Activated CD4-positive, alpha-beta T cell treated with anti-CD3 and anti-CD28 coated beads, Interleukin-2, amount 50 U/mL, for 4 hours (primary cell): ENCODE results near the gene ELP4.

Experiments used
- DNase-seq, 2 experiments: peaks; one replicate each; pipeline ENCODE4 v3.0.0-alpha.2; 2020

The ELP4 gene

DNA sequence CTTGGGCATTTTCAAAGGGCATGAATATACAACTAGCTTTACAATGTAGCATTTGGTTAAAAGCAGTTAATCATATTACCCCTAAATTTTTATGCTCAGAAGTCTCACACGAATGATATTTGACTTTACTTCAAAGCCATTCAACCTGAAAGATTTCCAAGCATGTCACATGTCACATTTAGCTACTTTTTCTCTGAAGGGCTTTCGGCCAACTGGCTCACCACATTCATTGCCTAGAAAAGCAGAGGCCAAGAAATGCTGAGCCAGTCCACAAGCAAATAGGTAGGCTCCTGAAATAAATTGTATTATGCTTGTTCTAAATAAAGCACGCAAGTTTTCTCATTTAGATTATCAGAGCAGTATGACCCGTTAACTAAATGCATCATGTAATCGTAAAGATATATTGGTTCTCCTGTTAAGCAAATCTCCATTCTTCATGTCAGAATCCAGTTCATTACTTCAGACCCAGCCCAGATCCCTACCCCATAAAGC lies 271.0 kb downstream of the ELP4 start:
- no peak for DNase-seq

DNA sequence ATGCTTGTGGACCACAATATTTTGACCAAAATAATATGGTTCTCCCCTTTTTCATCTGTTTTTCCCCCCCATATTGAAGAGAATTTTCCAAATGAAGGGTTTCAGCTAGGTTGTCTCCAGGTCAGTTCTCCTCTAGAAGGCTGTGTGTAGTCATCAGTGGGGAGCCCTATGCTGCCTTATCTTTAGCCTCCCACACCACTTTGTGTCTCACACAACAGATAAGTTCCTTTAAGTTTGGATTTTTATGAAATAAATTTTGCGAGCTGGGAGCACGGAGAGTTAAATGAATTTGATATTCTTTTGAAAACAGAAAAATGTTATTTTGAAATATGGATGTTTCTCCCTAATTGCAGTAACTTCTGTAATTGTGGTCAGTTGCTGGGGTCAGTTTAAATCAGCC lies 272.7 kb downstream of the ELP4 start:
- DNase-seq = no peak

DNA sequence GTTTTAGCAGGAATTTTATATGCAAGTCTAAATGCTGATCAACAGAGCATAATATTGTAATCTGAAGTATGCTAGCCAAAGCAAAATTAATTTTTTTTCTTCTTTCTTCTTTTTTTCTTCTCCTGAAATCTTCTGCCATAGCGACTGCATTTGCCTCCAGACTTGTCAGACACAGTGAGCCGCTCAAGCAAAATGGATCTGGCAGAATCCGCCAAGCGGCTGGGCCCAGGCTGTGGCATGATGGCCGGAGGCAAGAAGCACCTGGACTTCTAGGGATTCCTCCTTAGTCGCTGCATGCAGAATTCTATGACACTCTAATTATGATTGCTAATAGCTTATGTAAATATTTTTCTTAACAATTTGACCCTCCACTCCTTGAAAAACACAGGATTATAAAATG lies 273.7 kb downstream of the ELP4 start:
- no peak for DNase-seq

DNA sequence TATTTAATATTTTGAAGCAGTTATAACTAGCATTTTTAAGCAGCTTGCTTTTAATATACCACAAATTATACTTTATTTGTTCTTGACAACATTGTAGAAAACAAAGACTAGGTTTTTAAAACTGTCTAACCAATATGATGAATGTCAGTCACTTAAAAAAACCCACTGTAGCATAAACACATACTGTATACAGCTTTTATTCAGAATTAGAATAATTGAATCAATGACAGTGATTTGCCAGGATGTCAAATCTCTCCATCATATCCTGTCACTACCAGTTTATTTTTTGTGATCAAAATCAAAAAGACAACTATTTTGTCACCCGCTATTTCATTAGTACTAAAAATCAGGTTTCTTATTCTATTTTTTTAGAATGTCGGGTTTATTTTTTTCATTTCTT lies 275.0 kb downstream of the ELP4 start:
- no peak for DNase-seq

DNA sequence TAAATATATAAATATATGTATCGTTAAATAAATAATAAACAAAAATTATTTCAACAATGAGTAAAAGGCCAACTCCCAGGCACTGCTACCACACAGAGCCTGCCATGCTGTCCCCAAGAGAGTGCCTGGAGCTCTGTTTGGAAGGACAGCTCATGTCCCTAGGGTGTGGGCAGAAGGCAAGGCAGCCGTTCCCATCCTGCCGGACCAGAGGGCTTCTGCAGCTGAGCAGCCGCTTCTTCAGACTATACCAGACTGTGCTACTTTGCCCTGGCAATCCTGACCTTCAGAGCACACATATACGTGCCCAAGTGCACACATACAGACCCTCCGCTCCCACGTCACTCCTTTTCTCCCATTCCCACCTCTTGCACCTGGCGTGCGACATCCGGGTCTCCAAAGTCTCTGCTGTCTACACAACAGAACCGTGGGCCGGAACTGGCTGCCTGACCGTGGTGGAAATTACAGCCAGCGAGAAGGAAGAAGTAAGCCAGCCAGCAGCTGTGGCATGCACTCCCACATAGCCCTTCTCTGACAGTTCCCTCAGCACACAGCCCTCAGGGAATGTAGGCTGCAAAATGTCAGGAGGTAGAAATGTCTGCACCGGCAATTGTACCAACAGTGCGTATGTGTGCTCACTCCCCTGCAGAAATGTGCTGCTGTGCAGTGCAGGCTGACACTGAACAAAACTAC lies 277.6 kb downstream of the ELP4 start:
- no peak for DNase-seq

DNA sequence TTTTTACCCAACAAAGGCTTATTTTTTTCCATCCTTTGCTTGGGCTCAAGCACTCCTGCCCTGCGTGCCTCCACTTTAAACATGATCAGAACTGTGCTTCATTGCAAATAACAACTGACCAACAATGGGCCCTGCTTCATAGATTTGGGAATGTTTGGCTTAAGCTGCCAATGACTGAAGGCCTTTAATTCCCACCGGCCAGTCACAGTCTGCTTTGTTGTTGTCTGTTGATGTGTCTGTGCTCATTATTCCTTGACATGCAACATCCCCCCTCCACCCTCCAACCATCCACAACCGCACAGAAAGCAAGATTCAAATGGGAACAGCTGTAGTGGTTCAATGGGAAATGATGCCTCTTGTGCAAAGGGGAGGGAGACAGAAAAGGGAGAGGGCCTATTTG lies 278.5 kb downstream of the ELP4 start:
- DNase-seq = no peak

DNA sequence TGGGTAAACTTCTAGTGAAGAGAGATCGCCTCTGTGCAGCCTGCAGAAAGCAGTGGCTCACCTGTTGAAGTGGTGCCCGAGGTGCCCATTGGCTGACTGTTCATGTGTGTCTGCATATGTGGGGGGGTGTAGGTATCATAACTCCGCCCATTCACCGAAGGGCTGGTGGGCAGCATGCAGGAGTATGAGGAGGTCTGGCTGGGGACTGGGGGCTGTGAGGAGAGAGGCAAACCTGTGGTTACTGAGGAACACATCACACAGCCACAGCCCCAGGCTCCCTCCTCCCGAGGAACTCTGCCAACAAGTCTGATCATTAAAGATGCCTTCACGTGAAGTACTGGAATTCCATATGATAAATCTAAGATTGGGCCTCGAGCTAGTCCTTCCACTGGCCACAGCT lies 281.1 kb downstream of the ELP4 start:
- no peak for DNase-seq

DNA sequence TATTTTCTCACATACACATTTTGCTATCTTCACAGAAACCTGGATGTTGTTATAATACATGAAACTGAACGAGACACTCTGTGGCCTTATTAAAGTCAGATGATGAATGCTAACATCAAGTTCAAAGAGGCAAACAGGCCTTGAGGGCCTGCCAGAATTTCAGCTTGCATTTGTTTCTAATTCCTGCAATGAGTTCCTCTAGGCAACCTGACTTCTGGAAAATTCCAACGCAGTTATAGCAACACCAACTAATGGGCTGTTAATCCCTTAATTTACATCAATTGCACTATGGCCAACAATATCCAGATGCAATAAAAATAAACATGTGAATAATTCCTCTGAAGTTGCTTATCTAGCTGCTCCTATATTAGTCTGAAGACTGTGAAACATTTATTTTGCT lies 282.5 kb downstream of the ELP4 start:
- DNase-seq = no peak

DNA sequence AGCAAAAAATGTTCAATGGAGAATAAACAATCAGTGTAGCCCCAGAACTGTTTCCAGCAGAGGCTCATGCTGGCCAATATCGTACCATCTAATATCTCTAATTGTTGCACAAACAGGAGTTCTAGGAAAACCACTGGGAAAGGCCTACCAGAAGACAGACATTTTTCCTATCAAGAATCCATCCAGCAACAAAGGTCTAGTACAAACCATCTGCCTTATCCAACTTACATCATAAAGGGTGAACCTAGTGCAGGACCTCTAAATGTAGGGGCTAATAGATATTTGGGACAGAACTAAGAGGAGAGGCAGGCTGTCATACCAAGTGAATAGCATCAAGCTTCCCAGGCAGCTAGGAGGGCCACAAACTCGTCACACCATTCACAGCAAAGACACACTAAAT lies 282.9 kb downstream of the ELP4 start:
- no peak for DNase-seq

DNA sequence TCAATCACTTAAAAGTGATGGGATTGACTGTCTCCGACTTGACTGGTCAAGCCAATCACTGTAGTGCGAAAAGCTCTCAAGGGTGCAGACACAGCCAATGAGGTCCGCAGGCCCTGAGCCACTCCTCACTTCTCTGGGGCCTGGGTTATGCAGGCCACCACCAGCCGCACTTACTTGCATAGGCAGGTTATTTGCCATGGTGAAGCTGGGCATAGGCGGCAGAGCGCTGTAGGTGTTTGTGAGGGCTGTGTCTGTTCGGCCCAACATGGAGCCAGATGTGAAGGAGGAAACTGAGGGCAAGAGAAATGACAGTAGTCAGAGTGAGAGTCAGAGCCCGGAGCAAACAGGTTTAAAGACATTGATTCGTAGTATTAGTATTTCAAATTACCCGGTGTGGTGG lies 283.7 kb downstream of the ELP4 start:
- no peak for DNase-seq

DNA sequence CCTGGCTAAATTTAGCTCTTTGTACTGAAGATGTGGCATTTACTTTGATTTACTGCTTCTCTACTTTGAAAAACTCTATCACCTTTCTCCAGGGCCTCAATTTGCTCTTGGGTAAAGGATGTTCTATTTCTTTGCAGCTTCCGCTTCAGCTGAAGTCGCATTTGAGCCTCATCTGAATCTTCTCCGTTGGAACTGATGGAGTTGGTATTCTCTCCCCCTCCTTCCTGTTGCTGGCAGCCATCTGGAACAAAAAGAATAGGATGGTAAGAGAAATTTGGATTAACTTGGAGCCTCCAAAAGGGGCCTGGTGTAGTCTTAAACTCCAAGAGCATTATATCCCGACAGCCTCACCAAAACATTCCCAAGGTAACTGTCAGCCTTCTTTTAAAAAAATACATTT lies 285.0 kb downstream of the ELP4 start:
- no peak for DNase-seq

DNA sequence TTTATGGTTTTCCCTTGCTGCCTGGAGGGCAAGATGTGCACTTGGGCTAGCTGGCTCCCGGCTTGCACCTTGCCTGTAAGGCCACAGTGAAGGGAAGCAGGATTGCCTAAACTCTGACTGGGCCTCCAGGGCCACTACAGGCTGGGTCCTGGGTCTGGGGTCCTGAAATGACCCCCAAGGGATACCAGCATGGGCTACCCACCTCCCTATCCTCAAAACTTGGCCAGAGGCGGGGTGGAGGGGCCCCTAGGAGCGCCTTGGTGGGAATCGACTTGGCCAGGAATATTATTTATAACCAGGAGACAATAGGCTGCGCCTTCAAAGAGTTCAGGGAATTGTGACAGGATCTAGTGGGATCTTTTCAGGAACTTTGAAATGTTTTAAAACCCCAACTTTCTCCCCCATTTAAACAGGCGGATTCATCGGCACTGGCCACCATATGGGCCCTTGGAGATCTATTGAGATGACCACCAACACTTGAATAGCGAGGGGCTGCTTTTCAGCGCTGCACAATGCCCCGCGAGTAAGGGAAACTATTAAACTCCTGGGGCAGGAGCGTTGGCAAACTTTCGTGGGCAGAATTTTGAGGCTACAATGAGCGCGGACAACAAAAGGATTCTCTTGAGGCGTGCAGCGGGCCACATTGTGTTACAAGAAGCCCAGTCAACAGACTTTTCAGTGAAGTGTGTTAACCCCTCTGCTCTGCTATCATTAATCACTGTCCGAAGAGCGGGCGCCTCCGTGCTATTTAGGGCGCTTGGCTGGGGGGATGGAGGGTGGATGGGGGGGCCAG lies 286.3 kb downstream of the ELP4 start:
- DNase-seq = no peak

DNA sequence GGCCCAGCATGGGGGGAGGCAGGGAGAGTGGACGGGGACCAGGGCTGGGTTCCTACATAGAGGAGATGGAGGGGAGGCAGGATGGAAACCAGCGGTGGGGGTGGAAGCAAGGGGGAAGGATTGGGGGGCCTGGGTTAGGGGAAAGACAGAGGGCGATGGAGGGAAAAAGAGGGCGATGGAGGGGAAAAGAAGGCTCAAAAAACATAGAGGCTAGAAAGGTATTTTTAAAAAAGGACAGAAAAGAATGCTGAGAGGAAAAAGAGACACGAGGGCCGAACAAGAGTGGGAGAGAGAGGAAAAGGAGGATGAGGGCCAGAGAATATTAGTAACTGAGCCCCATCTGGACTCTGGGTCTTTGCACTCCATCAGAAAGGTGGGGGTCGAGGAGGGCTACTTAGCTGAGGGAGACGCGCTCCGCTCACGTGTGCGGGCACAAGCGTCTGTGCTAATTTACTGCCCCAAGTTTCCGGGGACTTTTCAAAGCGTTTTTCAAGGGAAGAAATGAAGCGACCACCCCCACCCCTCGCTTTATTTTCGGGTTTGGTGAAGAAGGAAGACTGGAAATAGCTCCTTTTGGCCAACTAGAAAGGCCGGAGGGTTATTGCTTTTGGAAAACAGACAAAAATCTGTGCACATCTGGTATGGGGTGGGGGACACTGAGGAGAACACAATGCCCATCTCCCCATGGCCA lies 287.1 kb downstream of the ELP4 start:
- DNase-seq = no peak

DNA sequence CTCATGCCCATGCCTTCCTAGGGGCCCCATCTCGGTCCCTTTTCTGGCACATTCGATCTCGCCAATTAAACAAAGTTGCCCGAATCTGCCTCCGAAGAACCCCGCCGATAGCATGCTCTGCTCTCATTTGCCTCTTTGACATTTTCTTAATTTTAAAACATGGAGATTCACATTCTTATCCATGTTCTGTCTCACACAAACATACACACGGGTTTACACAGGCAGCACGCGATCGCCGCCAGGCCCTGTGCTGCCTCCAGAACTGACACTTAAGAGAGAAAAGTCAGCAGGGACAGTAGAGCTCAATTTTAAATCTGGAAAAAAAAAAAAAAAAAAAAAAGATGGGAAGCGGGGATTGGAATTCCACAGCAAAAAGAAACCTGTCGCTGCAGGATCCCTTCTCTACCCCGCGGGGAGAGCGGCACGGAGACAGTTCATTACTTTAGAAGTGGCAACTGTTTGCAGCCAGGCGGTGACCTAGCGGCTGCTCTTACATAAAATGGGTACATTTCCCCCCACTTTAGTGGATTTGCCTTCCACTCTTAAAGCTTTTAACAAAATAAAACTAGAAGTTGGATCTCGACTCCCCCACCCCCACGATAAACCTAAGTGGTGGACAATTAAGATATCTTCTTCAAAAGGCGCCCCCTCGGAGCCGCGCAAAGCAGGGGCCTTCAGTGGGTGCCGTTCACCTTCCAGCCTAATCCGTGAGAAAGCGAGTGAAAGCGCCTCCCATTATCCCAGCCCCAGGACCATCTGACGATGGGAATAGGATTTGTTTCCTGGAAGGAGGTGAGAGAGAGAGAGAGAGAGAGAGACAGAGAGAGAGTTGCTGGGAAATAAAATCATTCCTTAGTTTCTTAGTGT lies 287.9 kb downstream of the ELP4 start:
- no peak for DNase-seq

DNA sequence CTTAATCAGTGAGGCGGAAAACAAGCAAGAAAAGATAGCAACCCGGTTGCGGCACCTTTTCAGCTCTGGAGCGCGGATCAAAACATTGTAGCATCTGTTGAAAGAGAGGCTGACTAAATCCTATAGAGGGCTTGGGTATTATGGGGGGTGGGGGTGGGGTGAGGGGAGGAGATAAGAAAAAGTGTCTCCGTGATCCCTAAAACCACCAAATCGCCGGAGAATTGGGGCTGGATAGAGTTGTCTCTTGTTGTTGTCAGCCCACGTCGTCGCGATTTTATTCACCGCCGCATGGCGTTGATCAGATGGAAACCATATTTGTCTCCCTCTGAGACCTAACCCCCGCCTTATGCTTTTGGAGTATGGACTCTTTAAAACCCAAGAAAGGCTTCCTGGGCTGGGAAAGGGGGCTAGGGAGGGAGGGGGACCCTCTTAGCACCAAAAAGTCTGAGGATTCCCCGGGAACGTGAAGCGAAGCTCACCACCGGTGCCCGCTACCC lies 288.5 kb downstream of the ELP4 start:
- DNase-seq = no peak

DNA sequence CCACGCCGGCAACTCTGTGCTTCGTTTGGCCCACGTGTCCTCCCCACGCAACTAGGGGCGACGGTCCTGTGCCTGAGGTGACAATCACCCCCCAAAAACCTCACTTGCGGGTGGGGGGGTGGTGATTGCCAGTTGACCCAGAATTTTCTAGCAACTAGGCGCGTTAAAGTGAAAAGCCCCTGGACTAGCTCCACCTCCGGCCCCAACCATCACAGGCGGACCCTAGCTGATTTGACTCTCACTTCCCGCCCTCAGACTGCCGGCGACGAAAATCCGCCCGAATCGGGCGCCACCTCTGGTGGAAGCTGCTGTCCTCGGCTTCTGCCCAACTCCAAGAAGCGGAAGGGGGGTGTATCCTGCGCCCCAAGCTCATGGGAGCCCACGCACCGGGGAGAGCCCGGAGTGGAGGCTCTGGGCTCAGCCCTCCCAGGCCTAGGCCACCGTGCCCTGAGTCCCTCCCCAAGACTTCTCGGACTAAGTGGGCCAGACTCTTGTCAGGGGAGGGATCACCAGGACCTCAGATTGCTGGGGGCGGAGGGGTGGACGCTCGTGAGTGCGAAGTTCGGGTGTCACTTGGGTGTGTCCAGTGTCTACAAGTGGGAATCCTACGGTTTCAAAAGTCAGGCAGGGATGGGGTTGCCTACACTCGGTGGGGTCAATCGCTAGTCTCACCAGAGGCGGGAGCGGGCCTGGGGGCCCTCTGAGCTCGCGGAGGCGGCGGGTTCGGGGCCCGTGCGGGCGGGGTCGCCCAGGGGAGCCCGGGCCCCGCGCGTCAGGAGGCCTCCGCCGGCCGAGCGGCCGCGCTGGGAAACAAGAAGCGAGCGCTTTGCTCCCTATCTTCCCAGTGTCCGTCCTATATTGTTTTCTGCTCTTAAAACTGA lies 289.2 kb downstream of the ELP4 start:
- DNase-seq = no peak

DNA sequence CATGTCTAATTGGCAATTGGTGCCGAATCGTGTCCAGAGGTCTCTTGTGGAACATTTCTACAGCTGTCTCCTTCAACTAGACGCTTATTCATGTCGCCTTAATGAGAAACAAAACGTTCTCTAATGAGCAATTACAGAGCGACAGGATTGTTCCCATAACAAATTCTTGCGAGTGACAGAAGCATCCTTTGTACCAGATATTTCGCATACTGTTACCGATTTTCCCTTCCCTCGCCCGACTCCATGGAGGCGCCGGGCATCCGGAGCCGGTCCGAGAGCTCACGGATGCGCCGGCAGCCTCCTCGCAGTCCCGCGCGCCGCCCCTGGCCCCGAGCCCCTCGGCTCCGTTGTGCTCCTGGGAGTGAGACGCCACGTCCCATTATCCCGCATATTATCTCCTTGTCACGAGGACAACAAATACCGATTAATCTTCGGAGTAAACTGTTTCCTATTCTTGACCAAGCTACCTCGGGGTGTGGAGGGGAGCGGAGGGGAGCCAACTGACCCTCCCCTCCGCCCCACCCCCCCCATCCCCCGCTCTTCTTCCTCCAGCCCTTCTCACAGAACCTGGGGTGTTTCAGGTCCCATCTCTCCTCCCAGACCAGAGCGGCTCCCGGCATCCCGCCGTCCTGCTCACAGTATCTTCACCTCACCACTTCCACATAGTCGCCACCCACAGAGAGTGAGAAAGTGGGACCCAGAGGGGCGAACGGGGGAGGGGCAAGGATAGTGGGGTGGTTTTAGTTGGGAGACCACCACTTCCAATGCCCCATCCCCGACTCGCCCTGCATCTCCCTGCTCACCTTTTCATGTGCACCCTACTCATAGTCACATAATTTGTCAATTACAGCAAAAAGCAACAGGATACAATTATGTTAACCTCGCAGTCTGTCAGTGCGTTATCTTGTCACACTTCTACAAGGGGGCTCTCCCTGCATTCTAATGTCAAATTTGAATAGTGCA lies 290.1 kb downstream of the ELP4 start:
- no peak for DNase-seq

DNA sequence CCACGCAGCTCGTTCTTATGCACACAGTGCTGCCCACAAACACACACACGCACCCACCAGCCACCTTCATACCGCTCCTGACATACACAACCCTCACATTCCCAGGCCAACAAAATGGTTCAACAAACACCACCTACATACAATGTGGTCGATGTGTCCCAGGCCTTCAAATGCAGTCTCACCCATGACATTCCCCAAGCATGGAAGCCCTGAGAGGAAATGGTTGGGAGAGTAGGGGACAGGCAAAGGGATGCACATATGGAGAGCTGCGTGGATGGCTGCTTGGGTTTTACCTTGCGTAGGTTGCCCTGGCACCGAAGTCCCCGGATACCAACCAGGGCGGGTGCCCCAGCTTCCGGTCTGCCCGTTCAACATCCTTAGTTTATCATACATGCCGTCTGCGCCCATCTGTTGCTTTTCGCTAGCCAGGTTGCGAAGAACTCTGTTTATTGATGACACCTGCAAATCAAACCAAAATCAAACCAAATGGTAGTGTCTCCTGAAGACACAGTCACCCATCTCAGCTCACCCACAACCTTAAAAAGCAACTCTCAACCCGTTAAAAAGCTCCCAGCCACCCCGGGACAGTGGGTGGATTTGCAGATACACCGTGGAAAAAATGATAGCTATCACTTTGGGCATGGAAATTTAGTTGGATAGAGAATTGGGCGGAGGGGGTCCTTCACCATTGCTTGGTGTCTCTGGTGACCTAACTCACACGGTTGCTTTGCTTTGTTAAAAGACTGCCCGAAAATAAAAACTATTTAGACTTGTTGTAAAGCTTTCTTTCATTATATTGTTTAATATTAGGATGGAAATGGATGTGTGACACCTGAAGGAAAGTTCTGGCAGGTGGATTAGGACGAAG lies 291.1 kb downstream of the ELP4 start:
- no peak for DNase-seq

DNA sequence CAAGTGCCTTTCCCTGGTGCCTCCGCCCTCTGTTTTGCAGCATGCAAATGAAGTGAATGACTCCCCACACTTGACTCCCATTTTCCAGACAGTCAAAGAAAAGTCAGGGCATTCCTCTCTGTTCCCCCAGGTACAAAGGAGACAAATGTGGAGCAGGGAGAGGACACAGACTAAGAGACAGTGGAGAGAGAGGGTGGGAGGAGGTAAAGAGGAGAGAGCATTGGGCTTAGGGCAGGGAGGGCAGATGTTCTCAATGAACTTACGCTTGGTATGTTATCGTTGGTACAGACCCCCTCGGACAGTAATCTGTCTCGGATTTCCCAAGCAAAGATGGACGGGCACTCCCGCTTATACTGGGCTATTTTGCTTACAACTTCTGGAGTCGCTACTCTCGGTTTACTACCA lies 291.7 kb downstream of the ELP4 start:
- no peak for DNase-seq
